ENCODE data around the gene WDR81.
"Not testable (repeated sequence)": the region's sequence is repeated elsewhere in the genome, so short reads cannot be mapped to it uniquely, and the experiment has no call there.

The WDR81 gene

GRCh38 chr17:1767358-1767757, 42.9 kb downstream of the WDR81 start:
- no peak for DNase-seq (ENCODE audit: low read depth)
- no peak for TF ChIP-seq CTCF (IDR thresholded peaks at IDR 0.05; ENCODE audit: low read length, missing control alignments)
- H3K4me3 ChIP-seq (replicated peaks; ENCODE audit: low read depth, low read length): no peak overlapping the region

- no peak for TF ChIP-seq CTCF (IDR thresholded peaks at IDR 0.05; ENCODE audit: low read length, missing control alignments)
- no peak for DNase-seq (ENCODE audit: low read depth)
- no peak overlapping the region for H3K4me3 ChIP-seq (replicated peaks; ENCODE audit: low read depth, low read length)
Measured at GRCh38 chr17:1769822-1770477, 45.4 kb downstream of the WDR81 start.

- DNase-seq (ENCODE audit: low read depth): peak; percentile 53
- H3K4me3 ChIP-seq (replicated peaks; ENCODE audit: low read depth, low read length): not testable (repeated sequence)
Measured at GRCh38 chr17:1773000-1773695, 48.6 kb downstream of the WDR81 start.

GRCh38 chr17:1773696-1774181, 49.2 kb downstream of the WDR81 start:
- DNase-seq (ENCODE audit: low read depth): peak; percentile 70
- no peak for TF ChIP-seq CTCF (IDR thresholded peaks at IDR 0.05; ENCODE audit: low read length, missing control alignments)
- H3K4me3 ChIP-seq (replicated peaks; ENCODE audit: low read depth, low read length): no peak overlapping the region

- TF ChIP-seq CTCF (IDR thresholded peaks at IDR 0.05; ENCODE audit: low read length, missing control alignments): no peak
- H3K4me3 ChIP-seq (replicated peaks; ENCODE audit: low read depth, low read length): no peak overlapping the region
- no peak for DNase-seq (ENCODE audit: low read depth)
Measured at GRCh38 chr17:1774390-1775176, 50.1 kb downstream of the WDR81 start.

GRCh38 chr17:1776328-1776727, 51.8 kb downstream of the WDR81 start:
- no peak for TF ChIP-seq CTCF (IDR thresholded peaks at IDR 0.05; ENCODE audit: low read length, missing control alignments)
- no peak for DNase-seq (ENCODE audit: low read depth)
- no peak overlapping the region for H3K4me3 ChIP-seq (replicated peaks; ENCODE audit: low read depth, low read length)

- no peak overlapping the region for H3K4me3 ChIP-seq (replicated peaks; ENCODE audit: low read depth, low read length)
- DNase-seq (ENCODE audit: low read depth): no peak
- no peak for TF ChIP-seq CTCF (IDR thresholded peaks at IDR 0.05; ENCODE audit: low read length, missing control alignments)
Measured at GRCh38 chr17:1776857-1777256, 52.4 kb downstream of the WDR81 start.
